GM12872 (cell line): ENCODE measurements around the gene SYNDIG1.

Source experiments
- CTCF ChIP-seq: IDR thresholded peaks from 3 replicates; pipeline ENCODE4 v1.5.1; 2011; ENCODE audit warnings: low read depth, mild to moderate bottlenecking, low read length, moderate library complexity; ENCODE audit not compliant: insufficient read depth

SYNDIG1 gene

GRCh38 chr20:24579475-24579874 is 110.0 kb downstream of the SYNDIG1 start:
- TF ChIP-seq CTCF, result no peak

- no peak for TF ChIP-seq CTCF
Observed at GRCh38 chr20:24580006-24580405, 110.6 kb downstream of the SYNDIG1 start.

- no peak for TF ChIP-seq CTCF
Observed at GRCh38 chr20:24580855-24581254, 111.4 kb downstream of the SYNDIG1 start.

- no peak for TF ChIP-seq CTCF
Observed at GRCh38 chr20:24581443-24582170, 112.2 kb downstream of the SYNDIG1 start.

- TF ChIP-seq CTCF, result no peak
Observed at GRCh38 chr20:24582373-24583168, 113.1 kb downstream of the SYNDIG1 start.

- TF ChIP-seq CTCF, result no peak
Observed at GRCh38 chr20:24583169-24583792, 113.9 kb downstream of the SYNDIG1 start.

GRCh38 chr20:24584078-24584477 is 114.6 kb downstream of the SYNDIG1 start:
- TF ChIP-seq CTCF, result no peak
